Forelimb muscle (tissue), 1 donor: ENCODE results near the gene SYTL3. TPM values are rescaled to one million over a fixed set of nuclear protein-coding genes. Genes with fewer than 3 reads are reported as not detected.
"Not testable (repeated sequence)": the region's sequence is repeated elsewhere in the genome, so short reads cannot be mapped to it uniquely, and the experiment has no call there.

ENCODE experiments used
- DNase-seq: peaks from one replicate; pipeline ENCODE4 v3.0.0-alpha.2; 2013; ENCODE audit warnings: low read depth
- polyA plus RNA-seq: library from polyadenylated mRNA; unstranded; fragments of 120-200 nt; gene quantifications from one replicate; pipeline ENCODE4 v1.2.1, GENCODE V29; 2013; ENCODE audit not compliant: insufficient read length

Gene SYTL3
- polyA plus RNA-seq, 1 donor: 9.5 TPM

GRCh38 chr6:158773581-158774449, 124.0 kb downstream of the SYTL3 start:
- no peak for DNase-seq

DNA sequence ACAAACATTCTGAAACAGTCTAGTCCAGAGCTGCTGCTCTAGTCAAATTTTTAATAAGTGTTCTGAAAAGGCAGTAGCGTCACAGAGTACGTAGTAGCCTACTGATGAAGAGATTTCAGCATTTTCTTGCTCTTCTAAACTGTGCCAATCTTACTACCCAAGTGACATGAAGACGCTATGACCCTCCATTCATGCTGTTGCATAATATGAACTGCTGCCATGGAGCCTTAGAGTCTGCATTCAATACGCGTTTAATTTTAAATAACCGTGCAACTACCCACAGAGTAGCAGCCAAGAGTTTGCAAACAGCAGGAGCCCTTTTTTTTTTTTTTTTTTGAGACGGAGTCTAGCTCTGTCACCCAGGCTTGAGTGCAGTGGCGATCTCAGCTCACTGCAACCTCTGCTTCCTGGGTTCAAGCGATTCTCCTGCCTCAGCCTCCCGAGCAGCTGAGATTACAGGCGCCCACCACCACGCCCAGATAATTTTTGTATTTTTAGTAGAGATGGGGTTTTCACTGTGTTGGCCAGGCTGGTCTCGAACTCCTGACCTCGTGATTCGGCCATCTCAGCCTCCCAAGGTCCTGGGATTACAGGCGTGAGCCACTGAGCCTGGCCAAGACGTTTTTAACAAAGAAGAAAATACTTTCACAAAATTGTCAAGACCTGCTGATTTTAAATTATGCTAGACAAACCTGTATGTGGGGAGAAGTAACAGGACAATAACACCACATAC, 125.0 kb downstream of the SYTL3 start:
- DNase-seq: no peak

GRCh38 chr6:158775832-158776231, 126.0 kb downstream of the SYTL3 start:
- DNase-seq: no peak

DNA sequence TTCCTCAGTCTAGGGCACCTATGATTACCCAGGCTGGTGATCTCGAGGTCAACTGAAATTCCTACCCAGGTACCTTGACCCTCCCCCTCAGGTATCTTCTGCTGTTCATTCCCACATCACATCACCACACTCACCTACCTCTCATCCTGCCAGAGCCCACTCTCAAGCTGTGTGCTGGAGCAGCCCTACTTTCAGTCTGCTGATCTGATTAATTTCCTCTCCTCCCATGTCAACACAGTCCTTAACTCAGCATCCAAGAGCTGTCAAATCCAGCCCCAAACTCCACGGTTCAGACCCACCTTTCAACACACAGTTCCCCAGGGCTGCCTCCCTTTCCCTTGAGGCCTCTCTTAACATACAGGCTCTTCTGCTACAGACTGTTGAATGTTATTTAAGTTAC, 126.9 kb downstream of the SYTL3 start:
- DNase-seq: no peak

DNA sequence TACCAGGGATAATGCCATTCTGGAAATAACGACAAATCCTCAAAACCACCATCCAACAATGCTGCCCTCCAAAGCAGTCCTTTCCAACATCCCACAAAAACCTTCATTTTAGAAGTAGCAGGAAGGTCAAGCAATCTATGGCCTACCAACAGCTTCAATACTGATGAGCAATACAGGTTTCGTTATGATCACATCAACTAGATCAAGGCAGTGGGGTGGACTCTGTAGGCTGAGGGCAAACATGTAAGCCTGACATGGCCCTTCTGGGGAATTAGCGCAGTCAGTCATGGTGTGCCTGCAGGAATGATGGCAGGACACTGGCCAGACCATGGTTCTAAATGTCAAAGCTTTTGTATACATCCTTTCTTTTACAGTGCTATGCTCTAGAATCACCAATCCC, 127.7 kb downstream of the SYTL3 start:
- no peak for DNase-seq

DNA sequence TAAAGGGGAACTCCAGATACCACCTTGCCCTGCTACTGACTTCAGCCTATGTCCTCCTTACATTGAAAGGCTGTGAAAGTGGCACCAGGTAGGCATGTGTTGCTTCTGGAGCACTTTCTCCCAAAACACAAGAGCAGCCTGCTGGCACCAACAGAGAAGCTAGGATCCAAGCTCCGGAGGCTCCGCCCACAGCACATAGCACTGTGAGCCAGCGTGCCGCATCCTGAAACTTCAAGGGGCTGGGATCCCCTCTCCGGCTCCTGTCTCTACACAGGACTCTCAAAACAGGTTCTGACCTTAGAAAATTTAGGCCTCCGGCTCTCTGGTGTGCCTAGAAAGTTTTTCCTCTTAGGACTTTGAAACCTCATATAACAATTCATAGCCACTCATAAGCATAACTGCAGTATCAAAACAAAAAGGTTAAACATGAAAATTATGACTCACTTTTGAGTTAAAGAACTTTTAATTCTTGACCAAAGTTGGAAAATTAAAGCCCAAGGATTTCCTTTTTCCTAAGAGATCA, 128.2 kb downstream of the SYTL3 start:
- DNase-seq: no peak

DNA sequence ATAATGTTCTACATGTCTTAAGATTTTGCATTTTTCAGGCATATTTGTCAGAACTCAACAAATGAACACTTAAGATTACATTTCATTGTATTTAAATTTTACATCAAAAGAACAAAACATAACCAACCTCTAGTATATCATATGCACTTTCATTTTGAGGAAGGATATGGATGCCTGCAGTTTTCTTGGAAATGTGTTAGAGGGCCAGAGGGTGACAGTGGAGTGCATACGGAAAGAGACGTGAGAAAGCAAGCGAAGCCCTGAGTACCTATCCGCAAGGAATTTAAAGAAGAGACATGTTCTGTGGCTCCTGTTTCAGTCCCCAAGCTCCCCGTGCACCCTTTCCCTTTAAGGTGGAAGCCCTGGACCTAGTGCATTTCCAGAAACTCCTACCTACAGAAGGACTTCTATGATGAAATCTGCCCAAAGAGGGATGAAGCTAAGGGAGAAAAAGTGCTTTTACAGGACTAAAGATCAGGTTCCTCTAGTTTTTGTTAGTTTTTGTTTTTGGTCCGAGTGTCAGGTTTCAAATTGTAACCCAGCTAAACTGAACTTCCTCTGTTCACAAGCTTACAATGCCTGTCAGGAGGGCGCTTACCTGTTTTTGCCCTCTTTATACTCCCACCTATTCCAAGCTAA, 130.5 kb downstream of the SYTL3 start:
- no peak for DNase-seq

DNA sequence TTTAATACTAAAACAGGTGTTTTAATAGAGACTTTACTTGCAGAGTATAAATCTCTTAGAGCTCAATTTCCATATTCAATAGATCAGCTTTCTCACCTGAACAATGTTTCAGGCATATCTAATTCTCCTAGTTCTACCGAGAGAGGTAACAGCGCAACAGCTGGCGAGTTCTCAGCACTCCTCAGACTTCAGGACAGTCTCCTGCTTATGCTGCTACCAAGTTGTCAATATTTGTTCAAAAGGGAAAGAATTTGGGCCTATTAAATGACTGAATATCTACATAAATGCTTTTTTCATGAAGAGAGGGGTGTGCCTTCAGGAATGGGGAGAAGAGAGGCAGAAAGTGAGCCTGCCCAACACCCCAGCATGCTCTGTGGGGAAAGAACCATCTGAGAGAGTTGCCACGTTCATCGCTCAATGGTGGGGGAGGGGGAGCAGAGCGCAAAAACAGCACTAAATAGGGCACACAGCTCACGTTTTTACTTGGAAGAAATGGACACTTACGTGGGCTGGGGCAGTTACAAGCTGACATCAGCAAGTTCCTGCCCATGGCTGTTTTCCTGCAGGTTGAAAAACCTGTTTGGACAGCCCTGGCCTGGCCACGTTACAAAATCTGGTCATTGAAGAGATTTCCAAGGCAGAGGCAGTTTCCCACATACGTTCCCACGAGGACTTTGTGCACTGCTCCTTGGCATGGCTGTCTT, 131.3 kb downstream of the SYTL3 start:
- no peak for DNase-seq

DNA sequence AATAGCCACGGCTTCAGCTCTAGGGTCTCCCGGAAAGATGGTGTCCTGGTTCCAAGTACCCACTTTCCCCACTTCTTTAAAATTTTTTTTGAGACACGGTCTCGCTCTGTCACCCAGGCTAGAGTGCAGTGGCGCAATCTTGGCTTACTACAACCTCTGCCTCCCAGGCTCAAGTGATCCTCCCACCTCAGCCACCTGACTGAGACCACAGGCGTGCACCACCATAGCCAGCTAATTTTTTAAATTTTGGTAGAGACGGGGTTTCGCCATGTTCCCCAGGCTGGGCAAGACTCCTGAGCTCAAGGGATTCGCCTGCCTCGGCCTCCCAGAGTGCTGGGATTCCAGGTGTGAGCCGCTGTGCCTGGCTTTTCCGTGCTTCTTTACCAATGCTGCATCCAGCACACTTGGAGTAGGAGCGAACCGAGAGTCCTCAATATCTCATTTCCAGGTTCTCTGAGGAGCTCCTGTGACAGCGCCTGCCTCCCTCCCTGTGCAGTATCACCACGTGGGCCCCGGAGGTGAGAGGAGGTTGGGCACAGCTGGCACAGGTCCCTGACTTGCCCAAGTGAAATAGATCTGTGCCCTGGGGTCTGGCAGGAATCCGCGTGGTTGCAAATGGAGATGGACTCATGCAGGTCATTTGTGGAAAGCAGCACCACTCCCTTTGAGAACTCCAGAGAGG, 132.0 kb downstream of the SYTL3 start:
- no peak for DNase-seq

GRCh38 chr6:158782432-158783166, 132.7 kb downstream of the SYTL3 start:
- no peak for DNase-seq

GRCh38 chr6:158783167-158783450, 133.3 kb downstream of the SYTL3 start:
- DNase-seq: no peak

- no peak for DNase-seq
Measured at GRCh38 chr6:158783851-158784250, 134.0 kb downstream of the SYTL3 start.

DNA sequence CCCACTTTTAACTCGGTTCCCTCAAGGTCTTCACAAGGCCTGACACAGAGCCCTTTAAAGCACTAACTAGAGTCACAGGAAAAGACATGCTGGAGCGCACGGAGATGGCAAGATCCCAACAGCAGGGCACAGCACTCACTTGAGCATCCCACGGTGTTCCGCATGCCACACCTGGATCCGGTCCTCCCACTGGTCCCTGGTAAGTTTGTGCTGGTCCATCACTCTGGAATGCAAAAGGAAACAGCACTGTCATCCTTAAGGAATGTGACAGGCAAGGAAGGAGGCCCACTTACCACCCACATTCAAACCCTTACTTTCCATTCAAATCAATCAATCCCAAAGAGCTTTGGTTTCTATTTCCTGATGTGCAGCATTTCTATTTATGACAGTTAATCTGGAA, 134.7 kb downstream of the SYTL3 start:
- DNase-seq: no peak

- no peak for DNase-seq
Measured at GRCh38 chr6:158785036-158785435, 135.2 kb downstream of the SYTL3 start.

GRCh38 chr6:158786645-158787304, 136.9 kb downstream of the SYTL3 start:
- no peak for DNase-seq

GRCh38 chr6:158787395-158787794, 137.5 kb downstream of the SYTL3 start:
- no peak for DNase-seq

DNA sequence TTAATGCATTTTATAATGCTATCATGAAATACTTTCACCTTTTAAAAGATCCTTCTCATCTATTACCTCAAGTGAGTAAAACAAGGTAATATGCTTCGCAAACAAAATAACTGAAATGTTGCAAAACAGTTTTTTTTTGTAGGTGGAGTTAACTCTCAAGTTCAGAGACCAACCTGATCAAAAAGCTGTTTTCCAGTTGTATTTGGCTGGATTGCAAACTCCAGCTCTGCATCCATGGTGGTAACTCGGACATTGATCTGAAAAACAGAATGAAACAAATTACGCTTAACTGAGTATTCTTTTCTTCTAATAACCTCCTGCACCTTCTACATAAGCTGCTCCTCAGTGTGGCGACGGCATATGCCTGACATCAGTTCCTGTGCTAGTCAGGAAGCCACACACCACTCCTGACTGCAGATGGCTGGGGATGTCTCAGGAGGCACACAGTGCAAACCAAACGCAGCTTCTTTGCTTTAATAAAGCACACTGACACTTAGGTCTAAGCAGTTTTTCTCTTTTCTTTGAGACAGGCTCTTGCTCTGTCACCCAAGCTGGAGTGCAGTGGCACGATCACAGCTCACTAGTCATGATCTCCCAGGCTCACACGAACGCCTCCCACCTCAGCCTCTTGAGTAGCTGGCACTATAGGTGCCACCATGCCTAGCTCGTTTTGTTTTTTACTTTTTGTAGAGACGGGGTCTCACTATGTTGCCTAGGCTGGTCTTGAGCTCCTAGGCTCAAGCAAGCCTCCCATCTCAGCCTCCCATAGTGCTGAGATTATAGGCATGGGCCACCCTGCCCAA, 139.5 kb downstream of the SYTL3 start:
- no peak for DNase-seq

DNA sequence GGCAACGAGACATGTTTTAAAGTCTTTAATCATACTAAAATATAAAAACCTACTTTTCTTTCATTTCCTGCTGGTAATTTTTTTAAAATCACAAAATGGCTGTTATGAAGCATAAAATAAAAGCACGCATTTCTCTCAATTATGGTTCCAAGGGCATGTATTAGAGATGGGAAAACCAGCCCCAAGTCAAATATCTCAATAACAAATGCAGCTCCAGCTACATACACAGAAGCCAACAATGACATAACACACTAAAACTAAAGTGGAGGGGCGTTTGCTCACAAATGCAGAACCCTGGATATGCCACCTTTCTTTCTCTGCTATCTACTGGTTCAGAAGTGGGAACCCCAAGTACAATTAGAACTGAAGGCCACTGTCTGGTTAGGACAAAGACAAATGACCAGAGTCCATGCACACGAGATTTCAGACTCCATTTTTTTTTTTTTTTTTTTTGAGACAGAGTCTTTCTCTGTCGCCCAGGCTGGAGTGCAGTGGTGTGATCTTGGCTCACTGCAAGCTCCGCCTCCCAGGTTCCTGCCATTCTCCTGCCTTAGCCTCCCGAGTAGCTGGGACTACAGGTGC, 141.5 kb downstream of the SYTL3 start:
- DNase-seq: no peak

DNA sequence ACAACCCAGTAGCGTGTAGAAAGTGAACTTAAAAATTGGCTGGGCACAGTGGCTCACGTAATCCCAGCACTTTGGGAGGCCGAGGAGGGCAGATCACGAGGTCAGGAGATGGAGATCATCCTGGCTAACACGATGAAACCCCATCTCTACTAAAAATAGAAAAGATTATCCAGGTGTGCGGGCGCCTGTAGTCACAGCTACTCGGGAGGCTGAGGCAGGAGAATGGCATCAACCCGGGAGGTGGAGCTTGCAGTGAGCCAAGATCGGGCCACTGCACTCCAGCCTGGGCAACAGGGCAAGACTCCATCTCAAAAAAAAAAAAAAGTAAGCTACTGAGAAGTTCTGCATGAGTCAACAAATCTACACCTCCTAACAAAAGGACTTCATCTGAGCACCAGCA, 142.7 kb downstream of the SYTL3 start:
- not testable (repeated sequence) for DNase-seq
